ENCODE measurements around the gene SLC37A1. TPM values are rescaled to one million over a fixed set of nuclear protein-coding genes. Genes with fewer than 3 reads are reported as not detected.

The SLC37A1 gene
- total RNA-seq, 1 donor from 2014 or later = 60.2 TPM

DNA sequence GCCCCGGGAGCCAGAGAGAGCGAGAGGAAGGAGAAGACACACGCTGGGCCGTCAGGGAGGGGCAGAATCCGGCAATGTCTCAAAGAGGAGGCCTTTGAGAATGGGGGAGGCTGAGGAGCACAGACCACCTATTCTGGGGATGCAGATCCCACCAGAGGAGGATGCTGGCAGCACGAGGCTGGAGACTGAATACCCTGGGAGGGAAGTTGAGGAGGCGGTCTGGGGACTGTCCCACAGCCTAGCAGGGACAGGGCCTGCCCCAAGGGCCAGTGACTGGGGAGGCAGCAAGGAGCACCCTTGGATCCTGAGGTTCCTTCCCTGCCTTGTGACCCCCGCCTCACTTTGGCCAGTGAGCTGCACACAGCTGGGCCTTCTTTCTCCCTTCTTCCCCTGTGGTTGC is 49.2 kb downstream of the SLC37A1 start:
- TF ChIP-seq, protein P1, sequence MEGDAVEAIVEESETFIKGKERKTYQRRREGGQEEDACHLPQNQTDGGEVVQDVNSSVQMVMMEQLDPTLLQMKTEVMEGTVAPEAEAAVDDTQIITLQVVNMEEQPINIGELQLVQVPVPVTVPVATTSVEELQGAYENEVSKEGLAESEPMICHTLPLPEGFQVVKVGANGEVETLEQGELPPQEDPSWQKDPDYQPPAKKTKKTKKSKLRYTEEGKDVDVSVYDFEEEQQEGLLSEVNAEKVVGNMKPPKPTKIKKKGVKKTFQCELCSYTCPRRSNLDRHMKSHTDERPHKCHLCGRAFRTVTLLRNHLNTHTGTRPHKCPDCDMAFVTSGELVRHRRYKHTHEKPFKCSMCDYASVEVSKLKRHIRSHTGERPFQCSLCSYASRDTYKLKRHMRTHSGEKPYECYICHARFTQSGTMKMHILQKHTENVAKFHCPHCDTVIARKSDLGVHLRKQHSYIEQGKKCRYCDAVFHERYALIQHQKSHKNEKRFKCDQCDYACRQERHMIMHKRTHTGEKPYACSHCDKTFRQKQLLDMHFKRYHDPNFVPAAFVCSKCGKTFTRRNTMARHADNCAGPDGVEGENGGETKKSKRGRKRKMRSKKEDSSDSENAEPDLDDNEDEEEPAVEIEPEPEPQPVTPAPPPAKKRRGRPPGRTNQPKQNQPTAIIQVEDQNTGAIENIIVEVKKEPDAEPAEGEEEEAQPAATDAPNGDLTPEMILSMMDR (IDR thresholded peaks at IDR 0.05; ENCODE audit: unreplicated experiment) = no peak
- Mint-ChIP-seq H3K36me3 (ENCODE audit: insufficient read depth) (peaks cover 45% of the 10 kb centered on the region), H3K9me3 (ENCODE audit: low read depth) (no peaks in the 10 kb centered on the region), H3K27ac (no peak overlapping the region), H3K4me3 (ENCODE audit: low read depth) (no peak overlapping the region), H3K27me3 (no peaks in the 10 kb centered on the region), H3K4me1 (ENCODE audit: low read depth) (no peaks in the 10 kb centered on the region)
- DNase-seq (ENCODE audit: low spot score, unreplicated experiment) = no peak

DNA sequence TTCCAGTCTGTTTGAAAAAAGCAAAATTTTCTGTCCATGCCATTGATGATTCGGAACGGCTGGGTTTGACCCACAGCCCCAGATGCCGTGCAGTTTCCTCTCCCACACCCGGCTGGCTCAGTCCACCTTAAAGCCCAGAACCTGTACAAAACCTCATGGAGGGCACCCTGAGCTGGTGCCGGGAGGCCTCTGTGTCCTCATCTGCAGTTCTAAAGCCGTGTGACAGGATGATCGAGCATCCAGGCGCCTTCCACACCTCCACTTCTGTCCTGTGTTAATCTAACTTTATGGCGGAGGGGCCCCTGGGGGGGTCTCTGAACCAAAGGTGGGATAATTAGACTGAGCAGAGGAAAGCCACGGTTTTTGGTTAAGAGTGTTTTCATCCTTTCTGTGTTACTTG is 49.6 kb downstream of the SLC37A1 start:
- H3K27ac Mint-ChIP-seq = no peak overlapping the region
- no peak overlapping the region for H3K4me3 Mint-ChIP-seq (ENCODE audit: low read depth)
- TF ChIP-seq, protein P1 (IDR thresholded peaks at IDR 0.05; ENCODE audit: unreplicated experiment) = no peak
- peaks cover 44% of the 10 kb centered on the region for H3K36me3 Mint-ChIP-seq (ENCODE audit: insufficient read depth)
- no peaks in the 10 kb centered on the region for H3K27me3 Mint-ChIP-seq
- DNase-seq (ENCODE audit: low spot score, unreplicated experiment) = no peak
- no peaks in the 10 kb centered on the region for H3K9me3 Mint-ChIP-seq (ENCODE audit: low read depth)
- no peaks in the 10 kb centered on the region for H3K4me1 Mint-ChIP-seq (ENCODE audit: low read depth)

DNA sequence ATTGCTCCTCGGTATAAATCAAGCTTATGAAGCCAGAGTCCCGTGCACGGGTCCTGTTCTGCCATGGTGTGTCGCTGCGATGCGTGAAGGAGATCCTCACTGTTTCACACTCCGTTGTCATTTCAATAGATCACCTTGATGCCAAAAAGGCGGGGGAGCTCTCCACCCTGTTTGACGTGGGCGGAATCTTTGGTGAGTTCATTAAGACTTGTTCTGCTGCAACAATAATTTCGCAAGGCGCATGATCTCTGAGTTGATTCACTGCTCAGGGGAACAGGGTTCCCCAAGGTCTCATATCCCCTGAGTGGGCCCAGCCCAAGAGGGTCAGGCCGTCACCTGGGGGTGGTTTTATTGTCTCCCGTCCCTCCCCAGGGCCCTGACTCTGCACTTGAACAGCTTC is 50.0 kb downstream of the SLC37A1 start:
- Mint-ChIP-seq H3K4me1 (ENCODE audit: low read depth) (no peaks in the 10 kb centered on the region), H3K36me3 (ENCODE audit: insufficient read depth) (peaks cover 41% of the 10 kb centered on the region), H3K4me3 (ENCODE audit: low read depth) (no peak overlapping the region), H3K27ac (no peak overlapping the region), H3K9me3 (ENCODE audit: low read depth) (no peaks in the 10 kb centered on the region), H3K27me3 (no peaks in the 10 kb centered on the region)
- DNase-seq (ENCODE audit: low spot score, unreplicated experiment) = no peak
- TF ChIP-seq, protein P1 (IDR thresholded peaks at IDR 0.05; ENCODE audit: unreplicated experiment) = no peak

DNA sequence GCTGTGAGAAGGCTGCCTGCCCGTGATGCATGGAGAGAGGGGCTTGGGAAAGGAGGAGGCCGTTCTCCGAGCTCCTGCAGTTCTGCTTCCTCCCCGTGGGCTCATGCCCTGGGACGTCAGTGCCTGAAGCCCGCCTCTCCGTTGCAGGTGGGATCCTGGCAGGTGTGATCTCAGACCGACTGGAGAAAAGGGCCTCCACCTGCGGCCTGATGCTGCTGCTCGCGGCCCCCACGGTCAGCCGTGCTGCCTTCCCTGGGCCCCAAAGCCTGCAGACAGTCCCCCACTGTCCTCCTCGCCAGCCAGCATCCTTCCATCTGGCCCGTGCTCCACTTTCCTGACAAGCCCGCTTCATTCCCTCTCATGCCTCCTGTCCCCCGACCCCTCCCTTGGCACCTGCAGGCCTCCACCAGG is 50.9 kb downstream of the SLC37A1 start:
- no peaks in the 10 kb centered on the region for H3K4me1 Mint-ChIP-seq (ENCODE audit: low read depth)
- TF ChIP-seq, protein P1 (IDR thresholded peaks at IDR 0.05; ENCODE audit: unreplicated experiment) = no peak
- no peak overlapping the region for H3K27ac Mint-ChIP-seq
- H3K9me3 Mint-ChIP-seq (ENCODE audit: low read depth) = no peaks in the 10 kb centered on the region
- H3K27me3 Mint-ChIP-seq = no peaks in the 10 kb centered on the region
- no peak overlapping the region for H3K4me3 Mint-ChIP-seq (ENCODE audit: low read depth)
- no peak for DNase-seq (ENCODE audit: low spot score, unreplicated experiment)
- peaks cover 41% of the 10 kb centered on the region for H3K36me3 Mint-ChIP-seq (ENCODE audit: insufficient read depth)

DNA sequence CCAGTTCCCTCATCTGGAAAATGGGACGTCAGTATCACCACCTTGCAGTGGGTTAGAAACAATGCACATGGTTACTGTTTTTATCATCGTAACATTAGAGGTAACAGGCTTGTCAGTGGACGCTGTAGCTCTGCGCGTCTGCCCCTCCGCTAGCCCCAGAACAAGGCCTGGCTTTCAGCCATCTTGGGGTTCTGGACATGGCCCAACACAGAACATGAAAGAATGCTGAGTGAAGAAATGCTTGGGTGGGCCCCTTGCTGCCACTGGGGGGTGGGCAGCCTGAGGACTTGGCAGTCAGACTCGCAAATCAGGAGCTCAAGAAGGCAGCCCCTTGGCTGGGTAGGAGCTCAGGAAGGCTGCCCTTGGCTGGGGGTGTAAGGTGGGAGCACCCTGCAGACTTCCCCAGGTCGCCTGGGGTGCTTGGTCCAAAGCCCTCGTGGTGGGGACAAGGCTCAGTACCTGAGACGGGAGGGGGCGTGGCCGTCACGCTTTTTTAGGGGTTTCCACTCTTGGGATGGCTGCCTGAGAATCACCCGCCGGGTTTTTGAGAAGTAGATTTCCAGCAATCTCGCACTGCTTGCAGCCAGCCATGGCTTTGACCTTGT is 51.7 kb downstream of the SLC37A1 start:
- no peak overlapping the region for H3K4me3 Mint-ChIP-seq (ENCODE audit: low read depth)
- no peaks in the 10 kb centered on the region for H3K9me3 Mint-ChIP-seq (ENCODE audit: low read depth)
- H3K36me3 Mint-ChIP-seq (ENCODE audit: insufficient read depth) = peaks cover 41% of the 10 kb centered on the region
- H3K27me3 Mint-ChIP-seq = no peaks in the 10 kb centered on the region
- no peak for DNase-seq (ENCODE audit: low spot score, unreplicated experiment)
- no peaks in the 10 kb centered on the region for H3K4me1 Mint-ChIP-seq (ENCODE audit: low read depth)
- TF ChIP-seq, protein P1 (IDR thresholded peaks at IDR 0.05; ENCODE audit: unreplicated experiment) = no peak
- no peak overlapping the region for H3K27ac Mint-ChIP-seq
